Measurements from ENCODE around the gene GALNT2. TPM values are rescaled to one million over a fixed set of nuclear protein-coding genes. Genes with fewer than 3 reads are reported as not detected.

Gene GALNT2
- total and polyA plus RNA-seq, 7 donors = 8.4 to 43.8 (median 37.1) TPM

DNA sequence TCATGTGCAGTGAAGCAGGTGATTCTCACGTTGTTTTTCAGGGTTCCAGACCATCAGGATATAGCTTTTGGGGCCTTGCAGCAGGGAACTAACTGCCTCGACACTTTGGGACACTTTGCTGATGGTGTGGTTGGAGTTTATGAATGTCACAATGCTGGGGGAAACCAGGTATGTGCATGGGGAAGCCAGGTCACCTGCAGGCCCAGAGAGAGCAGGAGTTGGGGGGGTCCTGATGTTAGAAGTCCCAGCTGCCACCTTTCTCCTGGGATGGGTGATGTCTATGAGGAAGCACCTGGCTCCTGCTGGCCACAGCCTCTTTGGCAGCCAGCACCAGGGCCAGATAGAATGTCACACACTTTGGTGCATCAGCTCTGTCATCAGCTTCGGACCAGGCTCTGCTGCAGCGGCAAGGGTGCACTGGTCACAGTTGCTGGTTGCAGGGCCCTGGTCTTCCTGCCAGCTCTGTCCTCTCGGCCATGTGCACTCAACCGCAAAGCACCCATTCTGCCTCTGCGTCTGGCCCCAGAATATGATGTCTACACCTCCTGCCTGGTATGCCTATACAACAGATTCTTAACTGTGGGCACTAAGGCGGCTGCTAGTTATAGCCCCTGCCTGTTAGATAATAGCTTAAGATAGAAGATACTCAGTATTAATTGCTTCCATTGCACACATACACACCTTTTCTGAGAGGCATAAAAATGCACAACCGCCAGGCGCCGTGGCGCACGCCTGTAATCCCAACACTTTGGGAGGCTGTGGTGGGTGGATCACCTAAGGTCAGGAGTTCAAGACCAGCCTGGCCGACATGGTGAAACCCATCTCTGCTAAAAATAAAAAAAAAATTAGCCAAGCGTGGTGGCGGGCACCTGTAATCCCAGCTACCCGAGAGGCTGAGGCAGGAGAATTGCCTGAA lies 198.4 kb downstream of the GALNT2 start:
- Histone ChIP-seq H3K9me3 (no peaks in the 10 kb centered on the region), H3K36me3 (peaks cover 6 to 66% (median 32%) of the 10 kb centered on the region in 4 donors), H3K4me3 (no peak overlapping the region), H3K4me1 (peaks cover 0 to 15% (median 10%) of the 10 kb centered on the region in 4 donors), H3K27ac (no peak overlapping the region), H3K27me3 (no peaks in the 10 kb centered on the region)
- intact Hi-C loops (cut with DNase I) = no loop called here
- no peak for DNase-seq
- WGBS, 2 donors = 93 to 97% methylated on average over 17 of the region's 17 CpGs
- TF ChIP-seq POLR2A (IDR thresholded peaks at IDR 0.05) = no peak
- TF ChIP-seq, protein P1, sequence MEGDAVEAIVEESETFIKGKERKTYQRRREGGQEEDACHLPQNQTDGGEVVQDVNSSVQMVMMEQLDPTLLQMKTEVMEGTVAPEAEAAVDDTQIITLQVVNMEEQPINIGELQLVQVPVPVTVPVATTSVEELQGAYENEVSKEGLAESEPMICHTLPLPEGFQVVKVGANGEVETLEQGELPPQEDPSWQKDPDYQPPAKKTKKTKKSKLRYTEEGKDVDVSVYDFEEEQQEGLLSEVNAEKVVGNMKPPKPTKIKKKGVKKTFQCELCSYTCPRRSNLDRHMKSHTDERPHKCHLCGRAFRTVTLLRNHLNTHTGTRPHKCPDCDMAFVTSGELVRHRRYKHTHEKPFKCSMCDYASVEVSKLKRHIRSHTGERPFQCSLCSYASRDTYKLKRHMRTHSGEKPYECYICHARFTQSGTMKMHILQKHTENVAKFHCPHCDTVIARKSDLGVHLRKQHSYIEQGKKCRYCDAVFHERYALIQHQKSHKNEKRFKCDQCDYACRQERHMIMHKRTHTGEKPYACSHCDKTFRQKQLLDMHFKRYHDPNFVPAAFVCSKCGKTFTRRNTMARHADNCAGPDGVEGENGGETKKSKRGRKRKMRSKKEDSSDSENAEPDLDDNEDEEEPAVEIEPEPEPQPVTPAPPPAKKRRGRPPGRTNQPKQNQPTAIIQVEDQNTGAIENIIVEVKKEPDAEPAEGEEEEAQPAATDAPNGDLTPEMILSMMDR (IDR thresholded peaks at IDR 0.05) = no peak

- no peak overlapping the region for H3K4me3 ChIP-seq
- TF ChIP-seq EP300 (IDR thresholded peaks at IDR 0.05) (no peak), POLR2AphosphoS5 (IDR thresholded peaks at IDR 0.05) (no peak), POLR2A (IDR thresholded peaks at IDR 0.05) (no peak)
- TF ChIP-seq, protein P1 (IDR thresholded peaks at IDR 0.05) = no peak
- peaks cover 0 to 23% (median 14%) of the 10 kb centered on the region in 4 donors for H3K4me1 ChIP-seq
- no peak for DNase-seq
- H3K9me3 ChIP-seq = no peaks in the 10 kb centered on the region
- H3K27me3 ChIP-seq = no peaks in the 10 kb centered on the region
- 39% methylated on average over 2 of the region's 2 CpGs for WGBS, 2 donors
- no peak overlapping the region for H3K27ac ChIP-seq
- intact Hi-C loops (cut with DNase I) = no loop called here
- peaks cover 6 to 61% (median 32%) of the 10 kb centered on the region in 4 donors for H3K36me3 ChIP-seq
Measured at GRCh38 chr1:230266456-230266855, 199.4 kb downstream of the GALNT2 start.

DNA sequence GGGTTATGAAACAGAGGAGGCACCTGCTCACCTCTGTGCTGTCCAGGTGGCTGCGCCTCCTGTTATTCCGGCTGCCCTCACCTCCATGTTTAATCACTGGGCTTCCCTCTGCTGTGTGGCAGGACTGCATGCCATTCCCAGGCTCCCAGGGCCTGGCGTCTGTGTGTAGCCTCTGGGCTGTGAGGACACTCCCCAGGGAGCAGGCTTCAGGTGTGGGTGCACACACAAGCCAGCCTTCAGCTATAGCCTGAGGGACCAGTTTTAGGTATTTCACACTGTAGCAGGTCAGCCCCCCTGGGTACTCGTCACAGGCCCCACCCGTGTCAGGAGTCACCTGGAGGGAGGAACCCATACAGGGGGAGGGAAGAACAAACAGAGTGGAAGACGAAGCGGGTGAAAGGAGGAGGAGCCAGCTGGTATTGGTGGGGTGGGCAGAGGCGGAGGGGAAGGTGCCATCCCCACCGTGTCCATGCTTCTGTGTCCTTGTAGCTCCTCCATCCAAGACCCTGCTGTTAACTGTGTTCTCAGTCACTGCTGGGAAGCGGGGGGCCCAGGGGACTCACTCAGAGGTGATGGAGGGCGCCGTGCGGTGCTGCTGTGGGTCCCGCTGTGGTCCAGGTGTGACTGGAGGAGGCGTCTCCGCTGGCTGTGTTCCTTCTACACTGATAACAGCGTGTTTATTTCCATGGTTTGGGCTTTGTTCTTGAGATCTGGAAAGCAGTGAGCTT lies 200.5 kb downstream of the GALNT2 start:
- no peak for DNase-seq
- Histone ChIP-seq H3K27ac (no peak overlapping the region), H3K9me3 (no peaks in the 10 kb centered on the region), H3K4me1 (peaks cover 0 to 23% (median 14%) of the 10 kb centered on the region in 4 donors), H3K4me3 (no peak overlapping the region), H3K36me3 (peaks cover 6 to 50% (median 27%) of the 10 kb centered on the region in 4 donors), H3K27me3 (no peaks in the 10 kb centered on the region)
- intact Hi-C loops (cut with DNase I) = loop anchor here (2.0 kb wide), 1 partner anchor 199 kb away; no protein-coding TSS in a partner anchor
- TF ChIP-seq POLR2AphosphoS5 (IDR thresholded peaks at IDR 0.05) (no peak), POLR2A (IDR thresholded peaks at IDR 0.05) (no peak), EP300 (IDR thresholded peaks at IDR 0.05) (no peak)
- TF ChIP-seq, protein P1 (IDR thresholded peaks at IDR 0.05) = no peak
- WGBS, 2 donors = 65 to 83% methylated on average over 17 of the region's 17 CpGs

DNA sequence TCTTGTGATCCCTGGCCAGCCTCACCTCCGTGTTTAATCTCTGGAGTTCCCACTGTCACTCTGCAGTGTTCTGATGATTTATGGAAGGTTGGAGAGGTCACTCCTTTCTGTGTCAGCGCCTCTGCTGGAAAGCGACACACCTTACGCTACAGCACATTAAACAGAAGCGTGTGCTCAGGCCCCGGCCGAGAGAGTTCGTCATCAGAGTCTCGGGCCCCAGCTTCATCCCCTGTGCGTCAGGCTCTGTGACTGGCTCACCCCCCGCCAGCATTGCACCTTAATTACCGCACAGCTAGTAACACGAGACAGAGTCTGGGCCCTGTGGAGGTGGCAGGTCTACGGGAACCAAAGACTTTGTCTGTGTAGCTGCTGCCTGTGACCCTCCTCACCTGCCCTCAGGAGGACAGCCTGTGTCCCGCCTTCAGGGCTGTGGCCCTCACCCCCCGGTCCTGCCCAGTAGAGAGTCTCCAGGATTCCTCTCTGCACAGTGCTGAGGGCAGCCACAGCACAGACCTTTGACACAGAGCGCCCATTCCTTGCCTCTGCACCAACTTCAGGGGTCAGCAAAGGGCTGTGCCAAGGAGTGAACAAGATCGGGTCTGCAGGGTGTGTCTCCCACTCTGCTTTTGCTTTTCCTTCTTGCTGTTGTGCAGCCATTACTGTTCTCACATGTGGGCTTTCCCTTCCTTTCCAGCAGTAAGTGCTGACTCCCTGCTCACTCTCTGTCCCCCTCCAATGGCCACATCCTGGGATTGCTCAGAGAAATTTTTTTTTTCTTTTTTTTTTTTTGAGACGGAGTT lies 201.5 kb downstream of the GALNT2 start:
- H3K36me3 ChIP-seq = peaks cover 0 to 39% (median 19%) of the 10 kb centered on the region in 4 donors

More for the DNA sequence above, 201.5 kb downstream of the GALNT2 start:
- Histone ChIP-seq H3K4me1 (peaks cover 0 to 23% (median 14%) of the 10 kb centered on the region in 4 donors), H3K27ac (no peak overlapping the region), H3K4me3 (no peak overlapping the region), H3K9me3 (no peaks in the 10 kb centered on the region), H3K27me3 (no peaks in the 10 kb centered on the region)
- no peak for DNase-seq
- 22 to 69% methylated on average over 19 of the region's 19 CpGs for WGBS, 2 donors
- TF ChIP-seq POLR2A (IDR thresholded peaks at IDR 0.05) (no peak), EP300 (IDR thresholded peaks at IDR 0.05) (no peak), POLR2AphosphoS5 (IDR thresholded peaks at IDR 0.05) (no peak)
- TF ChIP-seq, protein P1 (IDR thresholded peaks at IDR 0.05) = peak; percentile 22 to 55 (median 47)
- intact Hi-C loops (cut with DNase I) = loop anchor here (2.0 kb wide), 1 partner anchor 200 kb away; no protein-coding TSS in a partner anchor
